Transverse colon (tissue), 3 donors: ENCODE results near the gene NOX4.

Source experiments
- CTCF ChIP-seq, 5 experiments: fragments of 200-600 bp in 3 of 5; fragments of 450-650 bp in 2 of 5; sonication (generic) in 3 of 5; IDR thresholded peaks; 1 replicate in 2 of 5; 2 replicates in 3 of 5; pipeline ENCODE4 v1.5.1; 2016 to 2017; ENCODE audit warnings: antibody characterized with exemption in 5 of 5, inconsistent platforms in 3 of 5, mild to moderate bottlenecking in 2 of 5, moderate library complexity in 1 of 5
- EP300 ChIP-seq: sonication (generic); formaldehyde crosslinking; IDR thresholded peaks from one replicate; pipeline ENCODE4 v1.6.1; 2017; ENCODE audit warnings: antibody characterized with exemption, low read depth
- POLR2A ChIP-seq: fragments of 450-650 bp; IDR thresholded peaks from one replicate; pipeline ENCODE4 v1.6.1; 2016; ENCODE audit warnings: antibody characterized with exemption, mild to moderate bottlenecking, moderate library complexity

GRCh38 chr11:89381094-89381493 lies 110.1 kb downstream of the NOX4 start:
- TF ChIP-seq CTCF (IDR thresholded peaks at IDR 0.05) (no peak), POLR2A (no peak), EP300 (no peak)
